ENCODE results near the gene TRMT10A.
"Not testable (repeated sequence)": the region's sequence is repeated elsewhere in the genome, so short reads cannot be mapped to it uniquely, and the experiment has no call there.

DNA sequence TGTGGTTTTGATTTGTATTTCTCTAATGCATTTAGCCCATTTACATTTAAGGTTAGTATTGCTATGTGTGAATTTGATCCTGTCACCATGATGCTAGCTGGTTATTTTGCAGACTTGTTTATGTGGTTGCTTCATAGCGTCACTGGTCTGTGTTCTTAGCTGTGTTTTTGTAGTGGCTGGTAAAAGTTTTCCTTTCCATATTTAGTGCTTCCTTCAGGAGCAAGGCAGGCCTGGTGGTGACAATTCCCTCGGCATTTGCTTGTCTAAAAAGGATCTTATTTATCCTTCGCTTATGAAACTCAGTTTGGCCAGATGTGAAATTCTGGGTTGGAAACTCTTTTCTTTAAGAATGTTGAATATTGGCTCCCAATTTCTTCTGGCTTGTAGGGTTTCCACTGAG, 29.1 kb downstream of the TRMT10A start:
- TF ChIP-seq, protein P1, sequence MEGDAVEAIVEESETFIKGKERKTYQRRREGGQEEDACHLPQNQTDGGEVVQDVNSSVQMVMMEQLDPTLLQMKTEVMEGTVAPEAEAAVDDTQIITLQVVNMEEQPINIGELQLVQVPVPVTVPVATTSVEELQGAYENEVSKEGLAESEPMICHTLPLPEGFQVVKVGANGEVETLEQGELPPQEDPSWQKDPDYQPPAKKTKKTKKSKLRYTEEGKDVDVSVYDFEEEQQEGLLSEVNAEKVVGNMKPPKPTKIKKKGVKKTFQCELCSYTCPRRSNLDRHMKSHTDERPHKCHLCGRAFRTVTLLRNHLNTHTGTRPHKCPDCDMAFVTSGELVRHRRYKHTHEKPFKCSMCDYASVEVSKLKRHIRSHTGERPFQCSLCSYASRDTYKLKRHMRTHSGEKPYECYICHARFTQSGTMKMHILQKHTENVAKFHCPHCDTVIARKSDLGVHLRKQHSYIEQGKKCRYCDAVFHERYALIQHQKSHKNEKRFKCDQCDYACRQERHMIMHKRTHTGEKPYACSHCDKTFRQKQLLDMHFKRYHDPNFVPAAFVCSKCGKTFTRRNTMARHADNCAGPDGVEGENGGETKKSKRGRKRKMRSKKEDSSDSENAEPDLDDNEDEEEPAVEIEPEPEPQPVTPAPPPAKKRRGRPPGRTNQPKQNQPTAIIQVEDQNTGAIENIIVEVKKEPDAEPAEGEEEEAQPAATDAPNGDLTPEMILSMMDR (conservative IDR thresholded peaks at IDR 0.05; ENCODE audit: low read length) = not testable (repeated sequence)
- not testable (repeated sequence) for TF ChIP-seq EZH2phosphoT487 (IDR thresholded peaks at IDR 0.05; ENCODE audit: borderline replicate concordance)

Data from Loucy (cell line).